Pancreas (tissue), 10 donors: ENCODE measurements around the gene TCP10L. TPM values are rescaled to one million over a fixed set of nuclear protein-coding genes. Genes with fewer than 3 reads are reported as not detected.
"Not testable (repeated sequence)": the region's sequence is repeated elsewhere in the genome, so short reads cannot be mapped to it uniquely, and the experiment has no call there.

Source experiments
- ATAC-seq, 4 donors: fragments of 200-7000 bp; cut with Tn5 transposase; one replicate each; pipeline versions ENCODE4 v1.8.0 to v1.9.1; 2020; ENCODE audit warnings: mild to moderate bottlenecking in 4 of 4, moderate library complexity in 4 of 4
- DNase-seq, 6 donors: peaks; one replicate each; pipeline ENCODE4 v3.0.0-alpha.2; 2020
- FAIRE-seq: peaks from 2 replicates; lab custom pipeline; 2012; peaks lifted over from hg19 to GRCh38; lab: Jason Lieb, UNC
- H3K27ac ChIP-seq, 4 donors: fragments of 200-600 bp; sonication (generic); 1 replicate in 3 of 4; 2 replicates in 1 of 4; pipeline versions ENCODE4 v1.5.0 to v1.8.0; 2020
- H3K27me3 ChIP-seq, 4 donors: fragments of 200-600 bp; one replicate each; pipeline ENCODE4 v1.8.0; 2021
- H3K36me3 ChIP-seq, 3 donors: fragments of 200-600 bp; sonication (generic) in 1 of 3; one replicate each; pipeline versions ENCODE4 v1.5.0 to v1.8.0; 2020 to 2021
- H3K4me1 ChIP-seq, 3 donors: fragments of 200-600 bp; one replicate each; pipeline ENCODE4 v1.8.0; 2021
- H3K4me3 ChIP-seq, 4 donors: fragments of 200-600 bp; sonication (generic) in 2 of 4; one replicate each; pipeline versions ENCODE4 v1.5.0 to v1.8.0; 2020 to 2021
- H3K9me3 ChIP-seq, 4 donors: fragments of 200-600 bp; one replicate each; pipeline ENCODE4 v1.8.0; 2021
- CTCF ChIP-seq, 4 donors: fragments of 200-600 bp; sonication (generic) in 3 of 4; IDR thresholded peaks; one replicate each; pipeline versions ENCODE4 v1.5.0 to v1.8.0; 2021; ENCODE audit warnings: antibody characterized with exemption in 4 of 4
- WGBS, 2 donors: extraction: QIAGEN DNeasy Blood & Tissue Kit; methylation state at CpG; one replicate each; pipeline ENCODE4 v1.1.7; 2013; 5-methylcytosine and 5-hydroxymethylcytosine counted together
- intact Hi-C, 3 donors: fragments of 100-400 bp; cut with DNase I; formaldehyde crosslinking; loops; one replicate each; pipeline versions ENCODE4 v1.11.1 to v1.14.2; 2022
- polyA plus RNA-seq, 2 donors: library from polyadenylated mRNA; stranded (reverse); fragments of 200-250 nt; gene quantifications; one replicate each; pipeline ENCODE4 v1.2.3, GENCODE V29; 2013
- total RNA-seq, 6 donors: library from RNA; stranded (reverse); fragmentation: NEBNext Ultra II Directional in 4 of 6; extraction: Animal tissue kit (Norgen Biotek cat#: 25700) in 4 of 6; gene quantifications; one replicate each; pipeline versions ENCODE4 v1.2.1 to v1.2.4, GENCODE V29; 2021 to 2023
- donor health status: healthy with polysubstance abuse.
- donor health status: DM: no; HTN: no; CAD: no; lungs with moderate emphysema.
- donor health status: DM: no; HTN: no; CAD: no.
- donor health status: control.
- donor health status: control.
- donor health status: Bipolar disorder and iron deficiency.
- donor health status: DM: yes; HTN: yes; CAD: no.
- donor health status: DM: no; HTN: no; CAD: no.
- donor health status: DM: no; HTN: no; CAD: no.
- donor health status: DM: yes; HTN: yes; CAD: no.

The TCP10L gene
- total and polyA plus RNA-seq, 8 donors: 0.26 to 1.9 (median 0.46) TPM; not detected in 3

GRCh38 chr21:32543975-32544374 lies 41.3 kb downstream of the TCP10L start:
- Histone ChIP-seq H3K36me3 (no peaks in the 10 kb centered on the region), H3K9me3 (no peaks in the 10 kb centered on the region), H3K27ac (no peak overlapping the region), H3K4me1 (no peaks in the 10 kb centered on the region), H3K4me3 (no peak overlapping the region), H3K27me3 (no peaks in the 10 kb centered on the region)
- FAIRE-seq (no peak), ATAC-seq (no peak), DNase-seq (no peak)
- intact Hi-C loops: no loop called here
- 90 to 97% methylated on average over 3 of the region's 3 CpGs for WGBS, 2 donors
- TF ChIP-seq CTCF (IDR thresholded peaks at IDR 0.05): no peak

- 63 to 98% methylated on average over 2 of the region's 2 CpGs for WGBS, 2 donors
- not testable (repeated sequence) for H3K9me3 ChIP-seq
Observed at GRCh38 chr21:32543056-32543455, 42.3 kb downstream of the TCP10L start.

DNA sequence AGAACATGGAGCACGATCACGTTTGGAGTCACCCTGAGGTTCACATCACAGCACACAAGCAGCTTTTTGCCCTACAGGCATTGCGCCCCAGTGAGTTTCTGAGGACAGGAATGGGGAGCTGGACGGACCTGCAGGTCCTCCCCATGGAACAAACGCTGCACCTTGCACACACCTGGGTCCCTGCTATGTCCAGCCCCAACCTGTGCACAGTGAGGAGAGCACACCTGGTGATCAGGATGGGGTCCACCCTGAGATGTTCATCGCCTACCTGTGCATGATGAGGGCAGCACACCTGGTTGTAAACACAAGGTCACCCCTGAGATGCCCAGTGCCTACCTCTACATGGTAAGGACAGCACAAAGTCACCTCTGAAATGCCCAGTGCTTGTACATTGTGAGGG lies 45.9 kb downstream of the TCP10L start:
- FAIRE-seq (no peak), ATAC-seq (no peak), DNase-seq (no peak)
- intact Hi-C loops: no loop called here
- 84 to 89% methylated on average over 6 of the region's 6 CpGs for WGBS, 2 donors
- H3K27me3 ChIP-seq: no peaks in the 10 kb centered on the region
- H3K9me3 ChIP-seq: no peaks in the 10 kb centered on the region
- H3K27ac ChIP-seq: no peak overlapping the region
- no peak overlapping the region for H3K4me3 ChIP-seq
- no peaks in the 10 kb centered on the region for H3K36me3 ChIP-seq
- no peak for TF ChIP-seq CTCF (IDR thresholded peaks at IDR 0.05)
- H3K4me1 ChIP-seq: no peaks in the 10 kb centered on the region

More at GRCh38 chr21:32543056-32543455, 42.3 kb downstream of the TCP10L start:
- DNase-seq, H3K4me1 ChIP-seq, intact Hi-C loops, H3K36me3 ChIP-seq, H3K4me3 ChIP-seq, H3K27me3 ChIP-seq, FAIRE-seq, ATAC-seq, H3K27ac ChIP-seq: not testable (repeated sequence)

DNA sequence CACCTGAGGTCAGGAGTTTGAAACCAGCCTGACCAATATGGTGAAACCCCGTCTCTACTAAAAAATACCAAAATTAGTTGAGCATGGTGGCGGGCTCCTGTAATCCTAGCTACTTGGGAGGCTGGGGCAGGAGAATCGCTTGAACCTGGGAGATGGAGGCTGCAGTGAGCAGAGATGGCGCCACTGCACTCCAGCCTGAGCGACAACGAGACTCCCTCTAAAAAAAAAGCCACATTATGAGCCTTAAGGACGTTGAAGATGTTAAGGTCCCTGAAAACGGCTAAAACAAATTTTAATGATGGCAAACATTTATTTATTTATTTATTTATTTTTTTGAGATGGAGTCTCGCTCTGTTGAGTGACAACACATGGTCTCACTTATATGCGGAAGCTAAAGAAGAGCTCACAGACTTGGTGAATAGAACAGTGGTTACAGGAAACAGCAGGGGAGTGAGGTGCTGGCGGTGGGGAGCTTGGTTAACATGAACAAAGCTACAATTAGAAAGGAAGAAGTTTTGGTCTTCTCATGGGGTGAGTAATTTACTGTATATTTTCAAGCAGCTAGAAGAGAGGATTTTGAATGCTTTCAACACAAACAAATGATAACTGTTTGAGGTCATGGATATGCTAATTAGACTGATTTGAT lies 47.1 kb downstream of the TCP10L start:
- FAIRE-seq: no peak
- no peak for TF ChIP-seq CTCF (IDR thresholded peaks at IDR 0.05)
- Histone ChIP-seq H3K27me3 (no peaks in the 10 kb centered on the region), H3K9me3 (no peaks in the 10 kb centered on the region), H3K4me1 (no peaks in the 10 kb centered on the region), H3K27ac (no peak overlapping the region), H3K4me3 (no peak overlapping the region), H3K36me3 (no peaks in the 10 kb centered on the region)
- intact Hi-C loops: no loop called here
- no peak for DNase-seq
- ATAC-seq: no peak
- WGBS, 2 donors: 81 to 89% methylated on average over 11 of the region's 11 CpGs

GRCh38 chr21:32537569-32537881 lies 47.8 kb downstream of the TCP10L start:
- 18 to 39% methylated on average over 3 of the region's 3 CpGs for WGBS, 2 donors
- ATAC-seq: peak; percentile 92 to 97 (median 95)

More at GRCh38 chr21:32537569-32537881, 47.8 kb downstream of the TCP10L start:
- no peak for FAIRE-seq
- intact Hi-C loops: no loop called here
- Histone ChIP-seq H3K9me3 (no peaks in the 10 kb centered on the region), H3K36me3 (no peaks in the 10 kb centered on the region), H3K27ac (peak overlapping the region in 1 of 4 donors; percentile 21), H3K27me3 (no peaks in the 10 kb centered on the region), H3K4me3 (no peak overlapping the region), H3K4me1 (no peaks in the 10 kb centered on the region)
- peak in 5 of 6 donors; percentile 78 to 87 (median 80) for DNase-seq
- no peak for TF ChIP-seq CTCF (IDR thresholded peaks at IDR 0.05)
